Aorta (tissue), 5 donors: ENCODE data around the gene CASP12. TPM values are rescaled to one million over a fixed set of nuclear protein-coding genes. Genes with fewer than 3 reads are reported as not detected.

ENCODE experiments used
- ATAC-seq: fragments of 200-7000 bp; cut with Tn5 transposase; one replicate; pipeline ENCODE4 v1.9.1; 2022; ENCODE audit warnings: moderate library complexity; ENCODE audit not compliant: low FRiP score
- DNase-seq, 2 donors: peaks; one replicate each; pipeline ENCODE4 v3.0.0-alpha.2; 2020
- H3K27ac ChIP-seq, 2 donors: one replicate each; pipeline ENCODE4 v1.5.1; 2013; ENCODE audit warnings: low read length in 2 of 2, mild to moderate bottlenecking in 2 of 2, moderate library complexity in 2 of 2, control low read depth in 1 of 2, inconsistent platforms in 1 of 2, low read depth in 1 of 2
- H3K27me3 ChIP-seq, 2 donors: one replicate each; pipeline ENCODE4 v1.6.1; 2013; ENCODE audit warnings: control low read depth in 1 of 2, low read length in 1 of 2, mild to moderate bottlenecking in 1 of 2, moderate library complexity in 1 of 2; ENCODE audit not compliant: insufficient read depth in 2 of 2, control insufficient read depth in 1 of 2
- H3K36me3 ChIP-seq, 2 donors: one replicate each; pipeline ENCODE4 v1.6.1; 2013; ENCODE audit warnings: control low read depth in 1 of 2, low read length in 1 of 2, mild to moderate bottlenecking in 1 of 2; ENCODE audit not compliant: insufficient read depth in 2 of 2, control insufficient read depth in 1 of 2
- H3K4me1 ChIP-seq, 2 donors: one replicate each; pipeline ENCODE4 v1.6.1; 2013; ENCODE audit warnings: low read length in 2 of 2, control low read depth in 1 of 2, mild to moderate bottlenecking in 1 of 2, moderate library complexity in 1 of 2; ENCODE audit not compliant: insufficient read depth in 2 of 2, control insufficient read depth in 1 of 2
- H3K4me3 ChIP-seq, 2 donors: one replicate each; pipeline ENCODE4 v1.5.1; 2013; ENCODE audit warnings: low read length in 2 of 2, control low read depth in 1 of 2, mild to moderate bottlenecking in 1 of 2
- H3K9me3 ChIP-seq: one replicate; pipeline ENCODE4 v1.6.1; 2013; ENCODE audit warnings: mild to moderate bottlenecking, low read length; ENCODE audit not compliant: control insufficient read depth
- WGBS, 2 donors: extraction: QIAGEN DNeasy Blood & Tissue Kit; methylation state at CpG; one replicate each; pipeline ENCODE4 v1.1.7; 2013; 5-methylcytosine and 5-hydroxymethylcytosine counted together
- intact Hi-C, 2 donors: fragments of 100-400 bp; cut with DNase I; formaldehyde crosslinking; loops; one replicate each; pipeline versions ENCODE4 v1.14.2 to v1.15.0; 2022
- polyA plus RNA-seq, 2 donors: library from polyadenylated mRNA; stranded (reverse); fragments of 200-250 nt; gene quantifications; one replicate each; pipeline ENCODE4 v1.2.3, GENCODE V29; 2013
- total RNA-seq, 2 donors: library from RNA; stranded (reverse); fragmentation: NEBNext Ultra II Directional; extraction: Animal tissue kit (Norgen Biotek cat#: 25700); gene quantifications; one replicate each; pipeline ENCODE4 v1.2.1, GENCODE V29; 2021
- donor health status: healthy with polysubstance abuse.
- donor health status: Bipolar disorder and iron deficiency.
- donor health status: DM: no; HTN: no; CAD: no.
- donor health status: DM: no; HTN: no; CAD: no.
- donor health status: DM: yes; HTN: yes; CAD: no.

CASP12 gene
- total and polyA plus RNA-seq, 4 donors = 2.4 to 5.0 (median 3.8) TPM

GRCh38 chr11:104925850-104926249, 27.6 kb upstream of the CASP12 start:
- no peaks in the 10 kb centered on the region for H3K4me1 ChIP-seq
- H3K36me3 ChIP-seq = no peaks in the 10 kb centered on the region
- no peaks in the 10 kb centered on the region for H3K9me3 ChIP-seq
- intact Hi-C loops = no loop called here
- no peaks in the 10 kb centered on the region for H3K27me3 ChIP-seq
- WGBS, 2 donors = 94 to 95% methylated on average over 6 of the region's 6 CpGs
- ATAC-seq = no peak
- no peak overlapping the region for H3K4me3 ChIP-seq
- H3K27ac ChIP-seq = no peak overlapping the region
- DNase-seq = no peak

GRCh38 chr11:104918113-104918824, 20.0 kb upstream of the CASP12 start:
- no peaks in the 10 kb centered on the region for H3K36me3 ChIP-seq

GRCh38 chr11:104917271-104918112, 19.2 kb upstream of the CASP12 start:
- no peaks in the 10 kb centered on the region for H3K9me3 ChIP-seq
- H3K27me3 ChIP-seq = no peaks in the 10 kb centered on the region
- H3K4me1 ChIP-seq = no peaks in the 10 kb centered on the region
- WGBS, 2 donors = 2 to 4% methylated on average over 3 to 4 of the region's 4 CpGs
- peak overlapping the region; percentile 81 to 97 for H3K4me3 ChIP-seq
- ATAC-seq = peak; percentile 50
- H3K27ac ChIP-seq = peak overlapping the region in 1 of 2 donors; percentile 67
- no peaks in the 10 kb centered on the region for H3K36me3 ChIP-seq
- no peak for DNase-seq
- intact Hi-C loops = no loop called here

More at GRCh38 chr11:104918113-104918824, 20.0 kb upstream of the CASP12 start:
- peak; percentile 59 for ATAC-seq
- Histone ChIP-seq H3K4me1 (no peaks in the 10 kb centered on the region), H3K9me3 (no peaks in the 10 kb centered on the region), H3K4me3 (peak overlapping the region; percentile 81 to 97), H3K27me3 (no peaks in the 10 kb centered on the region), H3K27ac (peak overlapping the region in 1 of 2 donors; percentile 67)
- WGBS, 2 donors = 1 to 3% methylated on average over 6 of the region's 6 CpGs
- intact Hi-C loops = no loop called here
- no peak for DNase-seq

GRCh38 chr11:104916442-104916841, 18.2 kb upstream of the CASP12 start:
- intact Hi-C loops = no loop called here
- Histone ChIP-seq H3K4me3 (peak overlapping the region; percentile 4 to 97), H3K9me3 (no peaks in the 10 kb centered on the region), H3K4me1 (no peaks in the 10 kb centered on the region), H3K27ac (no peak overlapping the region), H3K36me3 (no peaks in the 10 kb centered on the region), H3K27me3 (no peaks in the 10 kb centered on the region)
- no peak for ATAC-seq
- DNase-seq = no peak

GRCh38 chr11:104912102-104912501, 13.8 kb upstream of the CASP12 start:
- Histone ChIP-seq H3K27me3 (no peaks in the 10 kb centered on the region), H3K9me3 (no peaks in the 10 kb centered on the region), H3K4me1 (no peaks in the 10 kb centered on the region), H3K36me3 (peaks cover 0 to 2% of the 10 kb centered on the region in 2 donors), H3K27ac (no peak overlapping the region), H3K4me3 (no peak overlapping the region)
- WGBS, 2 donors = 87 to 90% methylated on average over 3 of the region's 3 CpGs
- no peak for DNase-seq
- intact Hi-C loops = no loop called here
- ATAC-seq = no peak

- H3K27ac ChIP-seq = no peak overlapping the region
- no peak for DNase-seq
- no peaks in the 10 kb centered on the region for H3K27me3 ChIP-seq
- H3K4me1 ChIP-seq = no peaks in the 10 kb centered on the region
- ATAC-seq = no peak
- H3K9me3 ChIP-seq = no peaks in the 10 kb centered on the region
- WGBS, 2 donors = 88 to 90% methylated on average over 3 of the region's 3 CpGs
- intact Hi-C loops = no loop called here
- peaks cover 0 to 3% of the 10 kb centered on the region in 2 donors for H3K36me3 ChIP-seq
- no peak overlapping the region for H3K4me3 ChIP-seq
Observed at GRCh38 chr11:104908186-104908531, 9.9 kb upstream of the CASP12 start.

- H3K4me3 ChIP-seq = no peak overlapping the region
- no peaks in the 10 kb centered on the region for H3K9me3 ChIP-seq
- DNase-seq (no peak), ATAC-seq (no peak)
- no peak overlapping the region for H3K27ac ChIP-seq
- intact Hi-C loops = no loop called here
- H3K36me3 ChIP-seq = peaks cover 0 to 3% of the 10 kb centered on the region in 2 donors
- no peaks in the 10 kb centered on the region for H3K27me3 ChIP-seq
- no peaks in the 10 kb centered on the region for H3K4me1 ChIP-seq
- 74 to 78% methylated on average over 7 of the region's 7 CpGs for WGBS, 2 donors
Observed at GRCh38 chr11:104907521-104908185, 9.4 kb upstream of the CASP12 start.

- ATAC-seq = no peak
- no peak for DNase-seq
- Histone ChIP-seq H3K27ac (no peak overlapping the region), H3K4me1 (no peaks in the 10 kb centered on the region), H3K27me3 (no peaks in the 10 kb centered on the region), H3K4me3 (no peak overlapping the region), H3K9me3 (no peaks in the 10 kb centered on the region), H3K36me3 (peaks cover 0 to 3% of the 10 kb centered on the region in 2 donors)
- intact Hi-C loops = no loop called here
- 95 to 96% methylated on average over 4 of the region's 4 CpGs for WGBS, 2 donors
Observed at GRCh38 chr11:104905271-104905670, 7.0 kb upstream of the CASP12 start.
